ENCODE results near the gene GABRB3.

GABRB3 gene

DNA sequence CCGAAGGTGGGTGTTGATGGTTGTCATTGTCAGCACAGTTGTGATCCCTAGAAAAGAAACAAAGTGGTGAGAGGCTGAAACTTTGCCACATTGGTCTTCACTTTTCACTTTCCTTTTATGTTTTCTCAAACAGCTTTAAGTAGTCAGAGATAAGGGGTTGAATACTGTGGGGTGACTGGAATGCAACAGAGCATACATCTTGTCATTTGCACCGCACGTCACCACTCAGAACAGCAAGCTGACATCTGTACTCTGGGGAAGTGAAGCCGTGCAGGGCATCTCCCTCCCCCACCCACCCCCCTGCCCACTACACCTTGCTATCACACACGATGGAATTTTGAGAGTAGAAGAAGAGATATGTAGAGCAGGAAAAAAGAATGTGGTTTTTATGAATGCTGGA is 211.7 kb downstream of the GABRB3 start:
- DNase-seq (ENCODE audit: low read depth in 2 of 2) = no peak

DNA sequence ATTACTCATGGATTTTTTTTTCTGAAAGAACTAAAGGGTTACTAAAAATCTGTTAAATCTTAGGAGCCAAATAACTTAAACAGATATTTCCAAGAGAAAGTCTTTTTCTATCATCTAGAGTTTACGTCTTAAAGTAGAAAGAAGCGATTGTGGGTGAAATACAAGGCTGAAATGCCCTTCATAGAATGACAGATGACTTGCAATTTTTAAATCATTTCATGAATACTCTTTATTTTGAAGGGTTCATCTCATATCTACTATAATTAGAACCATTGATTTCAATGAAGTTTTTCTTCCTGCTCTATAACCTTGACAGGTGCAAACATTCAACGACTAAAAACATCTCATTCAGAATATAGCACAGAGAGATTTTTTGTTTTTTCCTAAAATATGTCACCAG is 217.0 kb downstream of the GABRB3 start:
- no peak for DNase-seq (ENCODE audit: low read depth in 2 of 2)

DNA sequence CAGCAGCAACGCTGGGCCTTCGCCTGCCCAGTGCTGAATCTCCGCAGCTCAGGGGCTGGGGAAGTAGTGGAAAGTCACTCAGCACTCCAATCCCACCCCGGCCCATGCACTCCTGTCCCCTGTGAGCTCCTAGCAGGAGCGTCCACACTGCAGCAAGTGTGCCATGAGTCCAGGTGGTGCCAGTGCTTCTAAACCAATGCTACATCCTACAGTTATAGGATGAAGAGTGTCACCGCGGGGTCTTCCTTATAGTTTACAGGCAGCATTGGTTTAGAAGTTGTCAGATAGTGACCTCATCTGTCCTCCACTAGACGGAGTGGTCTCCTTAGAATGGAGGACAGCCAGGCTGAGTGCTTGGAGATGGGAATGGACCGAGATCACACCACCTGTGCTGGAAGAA is 221.4 kb downstream of the GABRB3 start:
- no peak for DNase-seq (ENCODE audit: low read depth in 2 of 2)

DNA sequence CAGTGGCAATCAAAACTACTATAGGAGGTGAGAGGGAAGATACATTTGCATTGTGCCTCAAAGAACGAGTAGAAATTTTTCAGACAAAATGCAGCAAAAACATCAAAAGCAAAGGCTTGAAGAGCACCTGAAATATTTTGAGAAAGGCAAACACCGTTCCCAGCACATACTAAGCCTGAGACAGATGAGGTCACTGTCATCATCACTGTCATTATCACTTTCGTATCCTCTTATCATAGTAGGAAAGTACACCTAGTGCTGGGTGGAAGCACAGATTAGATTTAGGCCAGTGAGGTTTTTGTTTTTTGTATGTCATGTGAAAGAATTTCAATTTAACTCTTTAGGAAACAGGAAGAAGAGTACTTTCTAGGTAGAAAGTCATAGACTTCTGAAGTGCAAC is 222.0 kb downstream of the GABRB3 start:
- no peak for DNase-seq (ENCODE audit: low read depth in 2 of 2)

DNA sequence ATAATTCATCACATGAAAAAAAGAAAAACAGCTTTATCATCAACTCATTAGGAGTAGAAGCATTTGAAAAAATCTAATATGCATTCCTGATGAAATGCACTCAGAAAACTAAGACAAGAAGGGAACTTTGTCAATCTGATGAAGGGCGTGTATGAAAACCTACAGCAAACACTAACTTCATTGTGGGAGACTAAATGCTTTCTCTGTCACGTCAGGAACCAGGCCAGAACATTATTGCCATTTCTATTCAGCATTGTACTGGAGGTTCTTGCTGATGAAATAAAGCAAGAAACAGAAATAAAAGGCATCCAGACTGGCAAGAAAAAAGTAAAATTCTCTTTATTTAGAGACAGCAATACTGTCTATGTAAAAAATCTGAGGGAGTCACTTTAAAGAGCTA is 235.2 kb downstream of the GABRB3 start:
- DNase-seq (ENCODE audit: low read depth in 2 of 2) = no peak

DNA sequence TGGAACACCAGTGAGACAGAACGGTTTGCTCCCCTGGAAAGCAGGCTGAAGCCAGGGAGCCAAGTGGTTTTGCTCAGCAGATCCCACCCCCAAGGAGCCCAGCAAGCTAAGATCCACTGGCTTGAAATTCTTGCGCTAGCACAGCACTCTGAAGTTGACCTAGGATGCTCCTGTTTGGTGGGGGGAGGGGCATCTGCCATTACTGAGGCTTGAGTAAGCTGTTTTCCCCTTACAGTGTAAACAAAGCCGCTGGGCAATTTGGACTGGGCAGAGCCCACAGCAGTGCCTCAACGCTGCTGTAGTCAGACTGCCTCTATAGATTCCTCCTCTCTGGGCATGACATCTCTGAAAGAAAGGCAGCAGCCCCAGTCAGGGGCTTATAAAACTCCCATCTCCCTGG is 241.4 kb downstream of the GABRB3 start:
- no peak for DNase-seq (ENCODE audit: low read depth in 2 of 2)

DNA sequence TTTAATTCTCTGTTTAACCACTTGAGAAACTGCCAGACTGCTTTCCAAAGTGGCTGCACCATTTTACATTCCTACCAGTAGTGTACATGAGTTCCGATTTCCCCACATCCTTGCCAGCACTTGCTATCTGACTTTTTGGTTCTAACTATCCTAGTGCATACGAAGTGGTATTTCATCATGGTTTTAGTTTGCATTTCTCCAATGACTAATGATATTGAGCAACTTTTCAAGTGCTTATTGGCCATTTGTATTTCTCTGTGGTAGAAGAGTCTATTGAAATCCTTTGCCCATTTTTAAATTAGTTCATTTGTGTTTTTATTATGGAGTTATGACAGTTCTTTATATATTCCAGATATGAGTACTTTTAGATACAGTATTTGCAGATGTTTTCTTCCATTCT is 247.8 kb downstream of the GABRB3 start:
- no peak for DNase-seq (ENCODE audit: low read depth in 2 of 2)

DNA sequence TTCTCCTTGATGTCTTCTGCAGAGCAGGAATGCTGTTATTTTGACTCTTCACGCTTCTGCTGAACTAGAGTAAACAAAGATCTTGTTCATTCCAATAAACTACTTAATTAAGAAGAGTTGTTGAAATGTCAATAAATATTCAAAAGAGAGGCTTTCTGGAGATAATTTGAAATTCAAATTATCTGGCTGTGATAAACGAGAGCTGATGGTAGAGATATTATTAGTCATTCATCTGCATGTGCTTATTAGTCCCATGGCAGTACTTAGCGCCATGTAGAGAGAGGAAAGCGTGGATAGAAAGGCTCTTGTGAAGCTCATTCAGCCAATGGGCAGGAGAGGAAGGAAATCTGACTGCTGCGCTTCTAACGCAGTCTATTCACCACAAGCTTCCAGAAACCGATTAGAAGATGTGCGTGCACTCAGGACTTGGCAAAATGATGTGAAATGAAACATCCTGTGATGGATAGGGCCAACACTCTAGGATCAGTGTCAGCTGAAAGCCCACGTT is 251.1 kb downstream of the GABRB3 start:
- no peak for DNase-seq (ENCODE audit: low read depth in 2 of 2)

DNA sequence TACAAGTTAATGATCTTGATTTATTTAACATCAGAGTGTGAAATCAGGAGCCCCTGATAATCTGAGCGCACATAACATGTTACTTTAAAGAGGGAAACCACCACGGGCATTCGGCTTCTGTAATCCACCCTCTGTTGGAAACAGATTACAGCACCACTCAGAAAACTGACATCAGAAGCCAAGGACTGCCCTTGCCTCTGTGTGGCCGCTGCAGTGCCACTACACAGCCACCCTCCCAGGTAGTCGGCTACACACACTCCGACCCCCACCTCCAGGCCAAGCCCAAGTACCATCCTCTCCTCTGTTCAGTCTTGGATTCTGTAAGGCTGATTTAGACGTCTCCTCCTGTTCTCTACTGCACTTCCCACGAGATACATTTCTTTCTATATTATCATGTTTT is 251.7 kb downstream of the GABRB3 start:
- DNase-seq (ENCODE audit: low read depth in 2 of 2) = no peak

DNA sequence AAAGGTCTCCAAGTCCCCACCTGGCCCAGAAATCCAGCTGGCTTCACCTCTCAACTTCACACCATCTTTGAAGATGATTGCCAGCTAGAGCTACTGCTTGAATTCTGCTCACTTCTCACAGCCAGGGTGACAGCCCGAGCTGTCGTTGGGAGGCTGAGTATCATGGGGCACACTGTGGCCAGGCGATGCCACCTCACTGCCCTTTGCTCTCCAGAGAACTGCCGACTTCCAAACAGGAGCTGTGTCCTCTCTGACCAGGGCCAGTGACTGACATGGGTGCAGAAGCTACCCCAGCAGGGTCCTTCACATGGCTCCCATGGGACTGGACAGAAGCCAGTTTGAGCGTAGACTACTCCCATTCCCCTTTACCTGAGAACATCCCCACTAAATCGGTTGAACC is 254.0 kb downstream of the GABRB3 start:
- no peak for DNase-seq (ENCODE audit: low read depth in 2 of 2)

DNA sequence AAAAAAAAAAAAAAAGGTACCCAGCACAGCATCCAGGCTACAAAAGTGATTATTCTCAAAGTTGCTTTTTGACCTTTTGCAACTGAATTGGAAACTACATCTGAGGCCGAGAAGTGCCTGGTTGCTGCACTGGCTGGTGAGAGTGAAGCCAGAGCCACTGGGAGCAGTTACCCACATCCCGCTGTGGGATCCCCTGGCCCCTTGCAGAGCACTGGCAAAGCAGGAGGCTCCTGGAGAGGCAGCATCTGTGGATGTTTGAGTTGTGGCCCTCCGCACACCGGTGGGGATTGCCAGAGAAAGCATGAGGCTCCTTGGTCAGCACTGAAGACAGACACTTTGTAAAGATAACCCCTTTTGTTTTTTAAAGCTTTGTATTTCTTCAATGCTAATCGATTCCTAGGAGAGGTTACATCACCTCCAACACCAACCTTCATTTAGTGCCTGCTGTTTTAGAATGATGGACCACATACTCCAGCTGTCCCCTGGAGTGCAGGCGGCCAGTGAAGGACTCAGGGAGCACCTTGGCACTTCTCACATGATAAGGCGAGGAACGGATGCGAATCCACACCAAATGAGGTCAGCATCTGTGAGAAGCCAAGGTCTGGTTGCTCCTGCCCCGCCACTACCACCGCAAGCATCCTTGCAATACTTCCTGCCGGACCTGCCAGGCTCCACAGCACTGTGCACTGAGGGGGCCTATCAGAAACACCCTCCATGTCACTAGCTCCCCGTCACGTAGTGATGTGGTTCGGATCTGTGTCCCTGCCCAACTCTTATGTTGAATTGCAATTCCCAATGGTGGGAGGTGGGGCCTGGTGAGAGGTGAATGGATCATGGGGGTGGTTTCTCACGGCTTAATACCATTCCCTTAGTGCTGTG is 256.5 kb downstream of the GABRB3 start:
- no peak for DNase-seq (ENCODE audit: low read depth in 2 of 2)

DNA sequence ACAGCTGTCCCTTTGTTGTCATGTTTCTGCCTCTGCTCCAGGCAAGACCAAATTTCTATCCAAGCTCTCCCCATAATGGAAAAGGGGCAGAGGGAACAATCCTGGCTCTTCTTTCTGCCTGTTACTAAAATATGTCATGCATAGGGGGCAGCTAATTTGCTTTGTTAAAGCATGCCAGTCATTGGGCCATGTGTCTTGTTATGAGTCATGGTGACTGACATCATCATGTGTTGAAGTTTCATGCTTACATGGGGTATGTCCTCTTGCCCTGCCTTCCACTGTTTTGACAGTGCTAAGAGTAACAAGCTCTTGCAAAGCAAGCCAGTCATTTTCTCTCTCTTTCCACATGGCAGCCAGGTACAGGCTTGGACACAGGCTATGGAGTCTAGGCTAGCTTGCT is 268.9 kb downstream of the GABRB3 start:
- no peak for DNase-seq (ENCODE audit: low read depth in 2 of 2)
